ENCODE data around the gene DRD2.

The DRD2 gene

DNA sequence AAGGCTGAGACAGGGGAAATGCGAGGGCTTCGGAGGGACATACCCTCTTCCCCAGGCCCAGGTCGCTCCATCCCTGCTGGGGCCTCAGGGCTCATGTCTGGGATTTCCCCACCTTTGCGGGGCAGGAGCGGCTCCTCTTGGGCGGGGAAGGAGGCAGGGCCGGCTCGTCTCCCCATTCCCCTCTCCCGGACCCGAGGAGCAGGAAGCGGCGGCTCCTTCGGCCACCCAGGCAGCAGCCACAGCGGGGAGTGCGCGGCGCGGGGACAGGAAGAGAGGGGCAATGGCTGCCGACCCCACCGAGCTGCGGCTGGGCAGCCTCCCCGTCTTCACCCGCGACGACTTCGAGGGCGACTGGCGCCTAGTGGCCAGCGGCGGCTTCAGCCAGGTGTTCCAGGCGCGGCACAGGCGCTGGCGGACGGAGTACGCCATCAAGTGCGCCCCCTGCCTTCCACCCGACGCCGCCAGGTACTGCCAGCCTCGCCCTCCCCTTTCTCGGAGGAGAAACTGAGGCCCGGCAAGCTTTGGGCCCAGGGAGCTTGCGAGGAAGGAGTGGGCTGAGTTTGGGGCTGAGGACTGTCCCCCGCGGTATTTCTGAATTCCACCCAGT is 87.5 kb downstream of the DRD2 start, which contains the start of gene ANKK1:
Gene ANKK1 (plus strand): TSS at position 175 of the 607 bp plus-strand sequence. CDS start 106 bp downstream, at position 281.
- Histone ChIP-seq H3K4me3 (ENCODE audit: low read depth in 1 of 2, low read length in 2 of 2) (no peak within 1 kb of the TSS), H4K20me1 (ENCODE audit: insufficient read depth, low read length) (no peaks in the 10 kb centered on the region), H3K27me3 (ENCODE audit: insufficient read depth, low read length, poor library complexity) (no peaks in the 10 kb centered on the region), H2AFZ (ENCODE audit: low read depth, low read length) (no peak within 1 kb of the TSS), H3K79me2 (ENCODE audit: insufficient read depth, low read length) (no peaks in the 10 kb centered on the region), H3K36me3 (ENCODE audit: insufficient read depth, low read length) (no peaks in the 10 kb centered on the region), H3K4me2 (ENCODE audit: insufficient read depth, low read length) (no peak within 1 kb of the TSS), H3K4me1 (ENCODE audit: insufficient read depth, low read length) (no peaks in the 10 kb centered on the region), H3K27ac (ENCODE audit: low read length) (no peak within 1 kb of the TSS), H3K9ac (ENCODE audit: low read depth, low read length) (no peak within 1 kb of the TSS), H3K9me3 (ENCODE audit: insufficient read depth, low read length, severe bottlenecking) (no peaks in the 10 kb centered on the region)
- ATAC-seq (ENCODE audit: insufficient read depth, low read depth) (no peak), DNase-seq (no peak)
- TF ChIP-seq, protein P1, sequence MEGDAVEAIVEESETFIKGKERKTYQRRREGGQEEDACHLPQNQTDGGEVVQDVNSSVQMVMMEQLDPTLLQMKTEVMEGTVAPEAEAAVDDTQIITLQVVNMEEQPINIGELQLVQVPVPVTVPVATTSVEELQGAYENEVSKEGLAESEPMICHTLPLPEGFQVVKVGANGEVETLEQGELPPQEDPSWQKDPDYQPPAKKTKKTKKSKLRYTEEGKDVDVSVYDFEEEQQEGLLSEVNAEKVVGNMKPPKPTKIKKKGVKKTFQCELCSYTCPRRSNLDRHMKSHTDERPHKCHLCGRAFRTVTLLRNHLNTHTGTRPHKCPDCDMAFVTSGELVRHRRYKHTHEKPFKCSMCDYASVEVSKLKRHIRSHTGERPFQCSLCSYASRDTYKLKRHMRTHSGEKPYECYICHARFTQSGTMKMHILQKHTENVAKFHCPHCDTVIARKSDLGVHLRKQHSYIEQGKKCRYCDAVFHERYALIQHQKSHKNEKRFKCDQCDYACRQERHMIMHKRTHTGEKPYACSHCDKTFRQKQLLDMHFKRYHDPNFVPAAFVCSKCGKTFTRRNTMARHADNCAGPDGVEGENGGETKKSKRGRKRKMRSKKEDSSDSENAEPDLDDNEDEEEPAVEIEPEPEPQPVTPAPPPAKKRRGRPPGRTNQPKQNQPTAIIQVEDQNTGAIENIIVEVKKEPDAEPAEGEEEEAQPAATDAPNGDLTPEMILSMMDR (IDR thresholded peaks at IDR 0.05; ENCODE audit: borderline replicate concordance, extremely low read depth, low read length, poor library complexity, severe bottlenecking): no peak
- TF ChIP-seq EZH2 (IDR thresholded peaks at IDR 0.05; ENCODE audit: borderline replicate concordance, low read depth, low read length, severe bottlenecking): no peak

DNA sequence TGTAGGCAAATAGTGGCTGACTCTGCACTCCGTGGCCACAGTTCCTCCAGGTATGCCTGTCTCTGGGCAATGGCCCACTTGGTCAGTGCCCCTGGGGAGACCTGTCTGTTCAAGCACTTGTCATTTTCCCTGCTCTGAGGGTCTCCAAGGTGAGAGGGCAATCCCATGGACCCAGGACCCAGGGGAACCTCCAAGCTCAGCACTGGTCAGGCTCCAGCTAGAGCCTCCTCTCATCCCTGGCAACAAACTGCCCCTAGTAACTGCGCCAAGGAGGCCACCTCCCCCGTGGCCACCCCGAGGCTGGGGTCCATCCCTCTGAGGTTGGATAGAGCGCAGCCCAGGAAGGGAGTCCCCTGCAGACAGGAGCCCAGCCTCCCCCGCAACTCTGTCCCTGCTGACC is 88.3 kb downstream of the DRD2 start:
- Histone ChIP-seq H3K9ac (ENCODE audit: low read depth, low read length) (no peak overlapping the region), H2AFZ (ENCODE audit: low read depth, low read length) (no peak overlapping the region), H3K4me1 (ENCODE audit: insufficient read depth, low read length) (no peaks in the 10 kb centered on the region), H3K27me3 (ENCODE audit: insufficient read depth, low read length, poor library complexity) (no peaks in the 10 kb centered on the region), H4K20me1 (ENCODE audit: insufficient read depth, low read length) (no peaks in the 10 kb centered on the region), H3K79me2 (ENCODE audit: insufficient read depth, low read length) (no peaks in the 10 kb centered on the region), H3K4me3 (ENCODE audit: low read depth in 1 of 2, low read length in 2 of 2) (no peak overlapping the region), H3K4me2 (ENCODE audit: insufficient read depth, low read length) (no peak overlapping the region), H3K36me3 (ENCODE audit: insufficient read depth, low read length) (no peaks in the 10 kb centered on the region), H3K27ac (ENCODE audit: low read length) (no peak overlapping the region), H3K9me3 (ENCODE audit: insufficient read depth, low read length, severe bottlenecking) (no peaks in the 10 kb centered on the region)
- ATAC-seq (ENCODE audit: insufficient read depth, low read depth): no peak
- no peak for DNase-seq
- TF ChIP-seq, protein P1 (IDR thresholded peaks at IDR 0.05; ENCODE audit: borderline replicate concordance, extremely low read depth, low read length, poor library complexity, severe bottlenecking): no peak
- no peak for TF ChIP-seq EZH2 (IDR thresholded peaks at IDR 0.05; ENCODE audit: borderline replicate concordance, low read depth, low read length, severe bottlenecking)

DNA sequence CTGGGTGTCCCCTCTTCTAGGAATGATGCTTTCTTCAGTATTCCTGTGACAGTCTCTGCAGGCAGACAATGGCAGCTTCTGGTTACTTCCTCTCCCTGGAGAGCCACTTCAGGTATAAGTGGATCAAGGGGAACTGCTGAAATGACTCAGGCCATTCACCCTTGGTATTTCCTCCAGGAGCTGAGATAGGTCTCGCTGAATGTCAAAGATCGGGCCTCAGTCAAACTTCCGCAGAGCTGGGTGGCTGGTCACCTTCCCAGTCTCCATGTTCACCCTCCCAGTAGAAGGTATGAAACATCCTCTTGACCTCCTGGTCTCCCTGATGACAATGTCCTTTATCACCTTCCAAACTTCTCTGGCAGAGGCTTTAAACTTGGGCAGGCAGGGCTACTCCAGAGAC is 89.4 kb downstream of the DRD2 start:
- no peaks in the 10 kb centered on the region for H3K4me1 ChIP-seq (ENCODE audit: insufficient read depth, low read length)
- no peak for ATAC-seq (ENCODE audit: insufficient read depth, low read depth)
- H3K4me2 ChIP-seq (ENCODE audit: insufficient read depth, low read length): no peak overlapping the region
- H3K36me3 ChIP-seq (ENCODE audit: insufficient read depth, low read length): no peaks in the 10 kb centered on the region
- no peak for TF ChIP-seq EZH2 (IDR thresholded peaks at IDR 0.05; ENCODE audit: borderline replicate concordance, low read depth, low read length, severe bottlenecking)
- TF ChIP-seq, protein P1 (IDR thresholded peaks at IDR 0.05; ENCODE audit: borderline replicate concordance, extremely low read depth, low read length, poor library complexity, severe bottlenecking): no peak
- H3K9me3 ChIP-seq (ENCODE audit: insufficient read depth, low read length, severe bottlenecking): no peaks in the 10 kb centered on the region
- DNase-seq: no peak
- no peak overlapping the region for H2AFZ ChIP-seq (ENCODE audit: low read depth, low read length)
- H3K4me3 ChIP-seq (ENCODE audit: low read depth in 1 of 2, low read length in 2 of 2): no peak overlapping the region
- no peaks in the 10 kb centered on the region for H4K20me1 ChIP-seq (ENCODE audit: insufficient read depth, low read length)
- H3K27ac ChIP-seq (ENCODE audit: low read length): no peak overlapping the region
- no peaks in the 10 kb centered on the region for H3K27me3 ChIP-seq (ENCODE audit: insufficient read depth, low read length, poor library complexity)
- no peaks in the 10 kb centered on the region for H3K79me2 ChIP-seq (ENCODE audit: insufficient read depth, low read length)
- H3K9ac ChIP-seq (ENCODE audit: low read depth, low read length): no peak overlapping the region

All from DND-41 (cell line).